Naive B cell (primary cell): ENCODE data around the gene NEGR1. TPM values are rescaled to one million over a fixed set of nuclear protein-coding genes. Genes with fewer than 3 reads are reported as not detected.

Experiments used
- ATAC-seq, 2 donors: fragments of 150-1000 bp; cut with Tn5 transposase; 2 replicates each; pipeline ENCODE4 v1.10.0; 2021; ENCODE audit warnings: low read depth in 2 of 2, mild to moderate bottlenecking in 2 of 2, moderate library complexity in 2 of 2
- DNase-seq: peaks from one replicate; pipeline ENCODE4 v3.0.0; 2022
- H3K27ac Mint-ChIP-seq, 6 donors: one replicate each; pipeline ENCODE4 v1.8.0; 2020 to 2022; ENCODE audit warnings: mild to moderate bottlenecking in 6 of 6, mixed read lengths in 6 of 6, moderate library complexity in 5 of 6, inconsistent platforms in 2 of 6
- H3K27me3 Mint-ChIP-seq, 3 donors: one replicate each; pipeline ENCODE4 v1.8.0; 2021 to 2022; ENCODE audit warnings: mixed read lengths in 3 of 3, mild to moderate bottlenecking in 1 of 3
- H3K36me3 Mint-ChIP-seq, 2 donors: one replicate each; pipeline ENCODE4 v1.8.0; 2020 to 2022; ENCODE audit warnings: mixed read lengths in 2 of 2, inconsistent platforms in 1 of 2, mild to moderate bottlenecking in 1 of 2
- H3K4me1 Mint-ChIP-seq, 3 donors: one replicate each; pipeline ENCODE4 v1.8.0; 2020 to 2022; ENCODE audit warnings: mixed read lengths in 3 of 3, inconsistent platforms in 1 of 3, mild to moderate bottlenecking in 1 of 3, moderate library complexity in 1 of 3
- H3K4me3 Mint-ChIP-seq, 8 donors: one replicate each; pipeline ENCODE4 v1.8.0; 2020 to 2022; ENCODE audit warnings: mild to moderate bottlenecking in 8 of 8, mixed read lengths in 8 of 8, moderate library complexity in 8 of 8, inconsistent platforms in 2 of 8
- H3K9me3 Mint-ChIP-seq, 7 donors: one replicate each; pipeline ENCODE4 v1.8.0; 2020 to 2022; ENCODE audit warnings: mixed read lengths in 7 of 7, mild to moderate bottlenecking in 5 of 7, inconsistent platforms in 2 of 7, moderate library complexity in 1 of 7
- polyA plus RNA-seq, 6 donors: library from polyadenylated mRNA; unstranded; fragments of 300-500 nt; fragmentation: Illumina TruSeq; gene quantifications; one replicate each; pipeline ENCODE4 v1.2.3, GENCODE V29; 2021; ENCODE audit warnings: low read depth in 6 of 6

The NEGR1 gene
- under 1 TPM in 1 of 6 donors, not detected in 5; 0.10 TPM for polyA plus RNA-seq

DNA sequence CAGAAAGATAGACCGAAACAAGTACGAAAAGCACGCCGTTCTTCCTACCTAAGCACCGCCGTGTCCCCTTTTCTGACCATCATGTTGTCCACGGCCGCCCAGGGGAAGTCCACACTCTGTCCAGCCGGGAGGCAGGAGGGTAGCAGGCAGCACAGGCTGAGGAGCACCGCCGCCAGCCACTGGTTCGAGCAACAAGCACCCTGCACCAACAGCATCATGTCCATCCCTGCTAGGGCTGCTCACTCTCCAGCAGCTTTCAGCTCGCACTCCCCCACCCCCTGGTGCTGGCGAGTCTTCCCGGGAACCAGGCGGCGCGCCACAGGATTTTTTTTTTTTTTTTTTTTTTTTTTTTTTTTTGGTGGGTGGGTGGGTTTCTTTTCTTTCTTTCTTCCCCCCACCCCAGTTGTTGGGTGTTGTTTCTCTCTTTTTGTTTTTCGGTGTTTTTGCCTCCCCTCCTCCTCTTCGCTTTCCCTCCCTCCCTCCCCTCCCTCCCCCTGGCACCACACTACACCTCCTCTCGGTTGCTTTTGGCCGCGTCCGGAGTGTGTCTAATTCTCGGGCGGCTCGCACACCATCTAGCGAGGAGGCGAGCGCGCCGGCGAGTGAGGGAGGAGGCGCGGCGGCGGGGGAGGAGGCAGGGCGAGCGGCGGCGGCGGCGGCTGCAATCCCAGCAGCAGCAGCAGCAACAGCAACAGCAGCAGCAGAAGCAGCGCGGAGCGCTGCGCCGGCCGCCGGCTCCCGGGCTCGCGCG is at the start of gene NEGR1:
Gene NEGR1 (minus strand): TSS at position 269 of the 751 bp plus-strand sequence.
- ATAC-seq: peak; percentile 83 to 84
- Mint-ChIP-seq H3K27ac (peak within 1 kb of the TSS in 4 of 6 donors; percentile 9 to 83 (median 36)), H3K4me3 (peak within 1 kb of the TSS in 2 of 8 donors; percentile 89 to 93), H3K4me1 (peaks cover 17 to 18% (median 18%) of the 10 kb centered on the region in 3 donors), H3K27me3 (peaks cover 0 to 13% (median 0%) of the 10 kb centered on the region in 3 donors), H3K36me3 (no peaks in the 10 kb centered on the region), H3K9me3 (peaks cover 0 to 3% (median 0%) of the 10 kb centered on the region in 7 donors)
- peak; percentile 74 for DNase-seq

DNA sequence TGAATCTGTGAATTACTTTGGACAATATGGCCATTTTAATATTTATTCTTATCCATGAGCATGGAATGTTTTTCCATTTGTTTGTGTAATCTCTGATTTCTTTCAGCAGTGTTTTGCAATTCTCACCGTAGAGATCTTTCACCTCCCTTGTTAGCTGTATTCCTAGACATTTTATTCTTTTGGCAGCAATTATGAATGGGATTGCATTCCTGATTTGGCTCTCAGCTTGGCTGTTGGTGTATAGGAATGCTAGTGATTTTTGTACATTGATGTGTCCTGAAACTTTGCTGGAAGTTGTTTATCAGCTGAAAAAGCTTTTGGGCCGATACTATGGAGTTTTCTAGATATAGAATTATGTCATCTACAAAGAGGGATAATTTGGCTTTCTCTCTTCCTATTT is 44.2 kb upstream of the NEGR1 start:
- ATAC-seq (no peak), DNase-seq (no peak)
- Mint-ChIP-seq H3K4me1 (peaks cover 0 to 21% (median 6%) of the 10 kb centered on the region in 3 donors), H3K27me3 (no peaks in the 10 kb centered on the region), H3K36me3 (no peaks in the 10 kb centered on the region), H3K27ac (no peak overlapping the region), H3K4me3 (no peak overlapping the region), H3K9me3 (no peaks in the 10 kb centered on the region)

DNA sequence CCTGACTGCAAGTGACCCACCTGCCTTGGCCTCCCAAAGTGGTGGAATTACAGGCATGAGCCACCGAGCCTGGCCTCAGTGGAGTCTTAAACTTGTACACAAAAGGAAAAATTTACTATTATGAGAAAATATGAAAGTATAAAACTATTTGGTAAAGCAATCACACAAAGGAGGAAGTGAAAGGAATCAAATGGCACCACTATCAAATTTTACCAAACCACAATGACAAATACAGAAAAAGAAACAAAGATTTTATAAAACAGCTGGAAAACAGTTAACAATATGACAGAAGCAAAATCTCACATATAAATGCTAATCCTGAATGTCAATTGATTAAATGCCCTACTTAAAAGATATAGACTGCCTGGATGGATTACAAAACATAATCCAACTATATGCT is 42.1 kb upstream of the NEGR1 start:
- Mint-ChIP-seq H3K9me3 (no peaks in the 10 kb centered on the region), H3K4me1 (peaks cover 0 to 21% (median 6%) of the 10 kb centered on the region in 3 donors), H3K4me3 (peak overlapping the region in 2 of 8 donors; percentile 54 to 64), H3K36me3 (no peaks in the 10 kb centered on the region), H3K27ac (no peak overlapping the region), H3K27me3 (no peaks in the 10 kb centered on the region)
- DNase-seq: no peak
- ATAC-seq: no peak

DNA sequence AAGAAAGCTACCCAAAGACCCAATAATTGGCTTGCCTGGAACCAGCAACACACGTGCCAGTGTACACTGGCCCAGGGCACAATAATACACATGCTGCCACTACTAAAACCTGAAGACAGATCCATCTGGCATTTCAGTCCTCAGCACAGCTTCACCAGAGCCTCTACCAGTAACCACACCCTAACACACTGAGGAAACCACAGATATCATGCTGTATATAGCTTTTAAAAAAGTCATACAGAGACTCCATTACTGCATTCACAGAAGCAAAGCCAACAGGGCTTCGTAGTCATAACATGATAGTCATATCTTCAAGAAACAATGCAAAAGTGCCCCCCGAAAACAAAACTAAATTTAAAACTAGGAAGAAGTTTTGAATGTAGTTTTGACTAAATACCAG is 40.6 kb upstream of the NEGR1 start:
- DNase-seq (no peak), ATAC-seq (no peak)
- Mint-ChIP-seq H3K27me3 (no peaks in the 10 kb centered on the region), H3K9me3 (no peaks in the 10 kb centered on the region), H3K36me3 (no peaks in the 10 kb centered on the region), H3K4me1 (peaks cover 0 to 21% (median 6%) of the 10 kb centered on the region in 3 donors), H3K27ac (peak overlapping the region in 1 of 6 donors; percentile 53), H3K4me3 (peak overlapping the region in 1 of 8 donors; percentile 68)

DNA sequence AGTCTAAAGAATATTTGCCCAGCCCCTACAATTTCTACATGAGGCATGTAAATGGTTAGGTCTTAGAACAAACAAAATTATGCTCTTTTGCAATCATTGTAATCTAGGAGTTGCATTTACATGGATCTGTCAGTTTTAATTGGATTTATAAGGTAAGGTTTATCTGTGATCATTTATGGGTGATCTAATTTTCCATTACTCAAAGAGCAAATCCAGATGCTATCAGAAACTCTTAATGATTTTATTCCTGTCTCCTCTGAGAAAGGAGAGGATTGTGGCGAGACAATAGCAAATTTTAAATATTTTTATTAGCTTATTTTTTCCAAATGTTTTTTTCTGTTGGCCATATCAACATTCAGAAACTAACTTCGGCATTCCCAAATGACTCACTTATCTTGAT is 14.2 kb upstream of the NEGR1 start:
- ATAC-seq: no peak
- Mint-ChIP-seq H3K4me1 (no peaks in the 10 kb centered on the region), H3K4me3 (no peak overlapping the region), H3K36me3 (no peaks in the 10 kb centered on the region), H3K9me3 (no peaks in the 10 kb centered on the region), H3K27ac (no peak overlapping the region), H3K27me3 (no peaks in the 10 kb centered on the region)
- no peak for DNase-seq

DNA sequence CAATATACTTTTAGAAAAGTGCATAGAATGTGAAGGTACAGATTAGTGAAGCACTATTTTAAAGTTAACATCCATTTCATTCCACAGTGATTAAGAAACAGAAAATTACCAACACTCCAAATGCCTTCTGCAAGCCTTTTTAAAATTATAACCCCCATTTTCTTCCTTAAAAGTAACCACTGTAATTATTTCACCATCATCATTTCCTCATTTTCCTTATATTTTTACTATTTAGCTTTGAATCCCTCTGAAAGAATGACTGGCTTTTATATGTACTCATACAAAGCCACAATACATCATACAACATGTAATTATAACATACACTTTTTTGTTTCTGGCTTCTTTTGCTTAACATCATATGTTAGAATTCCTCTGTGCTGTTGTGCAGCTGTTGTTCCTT is 6.5 kb upstream of the NEGR1 start:
- ATAC-seq: no peak
- H3K27me3 Mint-ChIP-seq: no peaks in the 10 kb centered on the region
- no peak overlapping the region for H3K4me3 Mint-ChIP-seq
- H3K4me1 Mint-ChIP-seq: no peaks in the 10 kb centered on the region
- H3K27ac Mint-ChIP-seq: no peak overlapping the region
- no peaks in the 10 kb centered on the region for H3K36me3 Mint-ChIP-seq
- DNase-seq: no peak
- H3K9me3 Mint-ChIP-seq: no peaks in the 10 kb centered on the region

DNA sequence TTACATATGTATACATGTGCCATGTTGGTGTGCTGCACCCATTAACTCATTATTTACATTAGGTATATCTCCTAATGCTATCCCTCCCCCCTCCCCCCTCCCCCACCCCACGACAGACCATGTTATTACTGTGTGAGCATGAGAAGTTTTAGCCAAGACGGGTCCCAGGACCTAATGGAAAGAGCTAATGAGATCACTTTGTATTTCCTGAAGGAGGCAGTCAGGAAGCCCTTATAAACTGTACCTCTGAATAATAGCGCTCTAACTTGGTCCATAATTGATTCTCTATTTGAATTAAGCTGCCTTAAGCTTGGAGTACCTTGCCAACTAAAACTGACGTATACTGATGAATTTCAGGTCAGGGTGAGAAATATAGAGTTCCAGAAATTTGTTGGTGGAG is 4.1 kb upstream of the NEGR1 start:
- DNase-seq: no peak
- H3K4me3 Mint-ChIP-seq: no peak overlapping the region
- peaks cover 0 to 7% (median 0%) of the 10 kb centered on the region in 3 donors for H3K27me3 Mint-ChIP-seq
- H3K27ac Mint-ChIP-seq: no peak overlapping the region
- no peaks in the 10 kb centered on the region for H3K9me3 Mint-ChIP-seq
- H3K4me1 Mint-ChIP-seq: peaks cover 10 to 13% (median 10%) of the 10 kb centered on the region in 3 donors
- no peaks in the 10 kb centered on the region for H3K36me3 Mint-ChIP-seq
- no peak for ATAC-seq

DNA sequence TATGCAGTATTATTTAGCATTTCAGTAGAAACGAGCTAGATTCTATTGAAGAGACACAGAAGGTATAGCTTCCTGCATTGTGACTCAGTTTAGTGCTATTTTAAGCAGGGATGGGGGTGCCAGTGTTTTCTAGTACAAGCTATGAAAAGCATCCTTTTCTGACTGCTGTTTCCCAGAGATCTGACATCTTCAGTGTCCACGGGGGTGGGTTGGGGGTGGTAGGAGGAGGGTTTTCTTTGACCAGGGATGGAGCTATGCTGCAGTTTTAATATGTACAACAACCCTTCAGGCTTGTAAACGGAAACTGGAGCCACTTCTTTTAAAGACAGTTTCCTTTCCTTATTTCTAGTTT is 2.7 kb upstream of the NEGR1 start:
- H3K27ac Mint-ChIP-seq: no peak overlapping the region
- no peaks in the 10 kb centered on the region for H3K36me3 Mint-ChIP-seq
- ATAC-seq (no peak), DNase-seq (no peak)
- H3K4me1 Mint-ChIP-seq: peaks cover 15 to 18% (median 17%) of the 10 kb centered on the region in 3 donors
- H3K27me3 Mint-ChIP-seq: peaks cover 0 to 13% (median 0%) of the 10 kb centered on the region in 3 donors
- H3K4me3 Mint-ChIP-seq: no peak overlapping the region
- H3K9me3 Mint-ChIP-seq: no peaks in the 10 kb centered on the region

DNA sequence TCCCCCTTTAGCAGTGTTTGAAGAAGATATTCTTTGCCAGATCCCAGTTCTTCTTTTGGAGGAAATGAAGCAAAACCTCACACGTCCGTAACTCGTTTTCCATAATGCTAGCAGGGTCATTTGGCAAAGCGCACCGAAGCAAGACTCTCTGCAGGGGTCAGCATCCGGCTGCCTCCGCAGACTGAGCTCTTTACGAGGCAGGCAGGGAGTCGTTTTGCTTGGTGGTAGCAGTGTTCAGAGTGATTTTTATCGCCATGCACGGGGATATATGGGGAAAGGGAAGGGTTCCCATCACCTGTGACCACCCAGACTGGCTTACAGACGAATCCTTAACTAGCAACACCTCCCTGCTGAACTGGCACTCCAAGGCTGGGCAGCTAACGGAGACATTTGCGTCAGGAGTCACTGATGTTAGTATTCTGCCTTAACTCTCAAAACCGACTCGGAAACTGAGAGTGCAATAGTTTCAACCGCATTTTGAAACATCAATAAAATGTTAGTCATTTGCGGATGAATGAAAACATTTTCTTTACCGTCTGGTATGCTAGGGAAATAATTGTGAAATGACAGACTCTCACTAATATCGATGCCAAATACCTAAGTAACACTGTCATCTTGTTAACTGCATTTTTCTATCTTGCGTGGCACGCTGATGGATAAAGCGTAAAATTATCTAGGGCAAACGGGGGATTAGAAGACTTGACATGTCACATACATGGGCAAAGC is 2.2 kb upstream of the NEGR1 start:
- no peak overlapping the region for H3K4me3 Mint-ChIP-seq
- H3K4me1 Mint-ChIP-seq: peaks cover 15 to 18% (median 17%) of the 10 kb centered on the region in 3 donors
- no peaks in the 10 kb centered on the region for H3K9me3 Mint-ChIP-seq
- no peaks in the 10 kb centered on the region for H3K36me3 Mint-ChIP-seq
- peaks cover 0 to 13% (median 0%) of the 10 kb centered on the region in 3 donors for H3K27me3 Mint-ChIP-seq
- no peak for ATAC-seq
- DNase-seq: no peak
- H3K27ac Mint-ChIP-seq: no peak overlapping the region

DNA sequence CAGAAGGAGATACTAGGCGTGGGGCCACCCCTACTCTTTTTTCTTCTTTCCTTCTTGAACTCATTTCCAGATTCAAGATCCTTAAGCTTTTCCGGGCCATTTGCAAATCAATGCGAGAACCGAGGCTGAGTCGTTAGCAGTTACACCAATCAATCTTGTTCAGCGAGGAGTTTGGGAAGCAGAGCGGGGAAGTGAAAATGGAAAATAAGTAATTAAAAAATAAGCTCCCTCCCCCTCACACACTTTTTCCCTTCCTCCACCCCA is 1.7 kb upstream of the NEGR1 start:
- DNase-seq: no peak
- no peak for ATAC-seq
- Mint-ChIP-seq H3K36me3 (no peaks in the 10 kb centered on the region), H3K9me3 (no peaks in the 10 kb centered on the region), H3K27me3 (peaks cover 0 to 13% (median 0%) of the 10 kb centered on the region in 3 donors), H3K27ac (no peak overlapping the region), H3K4me3 (no peak overlapping the region), H3K4me1 (peaks cover 15 to 18% (median 17%) of the 10 kb centered on the region in 3 donors)

DNA sequence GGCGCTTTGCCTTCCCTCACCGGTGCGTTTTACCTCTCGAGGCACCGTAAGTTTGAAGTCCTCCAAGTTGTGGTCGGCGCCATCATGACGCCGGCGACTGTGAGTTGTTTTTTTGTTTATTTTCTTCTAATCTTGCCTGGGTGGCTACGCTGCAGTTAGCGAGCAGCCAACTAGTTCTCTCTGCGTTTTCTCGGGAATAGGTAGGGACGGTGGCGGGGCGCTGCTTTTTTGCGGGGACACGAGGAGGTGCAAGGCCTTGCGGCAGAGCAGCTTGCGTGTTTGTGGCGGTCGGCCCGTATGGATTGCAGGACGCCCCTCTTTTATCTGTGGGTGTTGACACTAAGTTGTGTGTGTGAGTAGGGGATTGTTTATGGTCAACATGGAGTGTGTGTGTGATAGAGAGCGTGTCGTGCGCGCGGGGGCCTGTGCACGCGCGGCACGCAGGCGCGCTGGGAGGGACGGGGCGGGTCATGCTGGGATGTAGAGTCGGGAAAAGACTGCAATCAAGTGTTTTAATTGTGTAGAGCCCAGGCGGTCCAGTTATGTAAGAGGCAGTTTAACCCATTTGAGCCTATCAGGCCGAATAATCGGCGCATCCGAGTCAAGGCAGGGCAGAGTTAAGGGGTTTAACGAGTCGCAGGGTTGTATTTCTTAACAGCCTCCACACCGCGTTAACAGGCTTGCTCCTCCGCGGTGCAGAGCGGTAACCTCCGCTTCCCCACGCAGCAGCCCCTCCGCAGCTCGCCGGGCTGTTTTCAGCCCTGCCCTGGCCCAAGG is 1.2 kb upstream of the NEGR1 start:
- ATAC-seq (peak; percentile 24 to 28), DNase-seq (peak; percentile 23)
- peaks cover 0 to 13% (median 0%) of the 10 kb centered on the region in 3 donors for H3K27me3 Mint-ChIP-seq
- peaks cover 0 to under 1% (median 0%) of the 10 kb centered on the region in 7 donors for H3K9me3 Mint-ChIP-seq
- no peaks in the 10 kb centered on the region for H3K36me3 Mint-ChIP-seq
- peaks cover 16 to 18% (median 17%) of the 10 kb centered on the region in 3 donors for H3K4me1 Mint-ChIP-seq
- H3K4me3 Mint-ChIP-seq: no peak overlapping the region
- H3K27ac Mint-ChIP-seq: no peak overlapping the region

DNA sequence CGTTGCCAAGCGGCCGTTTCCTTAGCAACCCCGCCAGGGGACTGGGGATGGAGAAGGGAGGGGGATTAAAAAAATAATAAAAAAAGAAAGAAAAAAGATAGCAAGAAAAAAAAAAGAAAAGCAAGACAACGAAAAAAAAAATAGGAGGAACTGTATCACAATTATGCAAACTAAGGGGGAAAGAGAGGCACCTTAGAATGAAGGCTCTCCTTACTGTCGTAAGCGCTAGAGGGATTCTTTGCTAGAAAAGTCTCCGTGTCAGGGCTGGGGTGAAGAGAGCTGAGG is 625 bp upstream of the NEGR1 start:
- Mint-ChIP-seq H3K27ac (peak overlapping the region in 1 of 6 donors; percentile 16), H3K9me3 (peaks cover 0 to 3% (median 0%) of the 10 kb centered on the region in 7 donors), H3K4me3 (no peak overlapping the region), H3K4me1 (peaks cover 17 to 18% (median 18%) of the 10 kb centered on the region in 3 donors), H3K36me3 (no peaks in the 10 kb centered on the region), H3K27me3 (peaks cover 0 to 13% (median 0%) of the 10 kb centered on the region in 3 donors)
- ATAC-seq: peak; percentile 34 to 40
- no peak for DNase-seq

DNA sequence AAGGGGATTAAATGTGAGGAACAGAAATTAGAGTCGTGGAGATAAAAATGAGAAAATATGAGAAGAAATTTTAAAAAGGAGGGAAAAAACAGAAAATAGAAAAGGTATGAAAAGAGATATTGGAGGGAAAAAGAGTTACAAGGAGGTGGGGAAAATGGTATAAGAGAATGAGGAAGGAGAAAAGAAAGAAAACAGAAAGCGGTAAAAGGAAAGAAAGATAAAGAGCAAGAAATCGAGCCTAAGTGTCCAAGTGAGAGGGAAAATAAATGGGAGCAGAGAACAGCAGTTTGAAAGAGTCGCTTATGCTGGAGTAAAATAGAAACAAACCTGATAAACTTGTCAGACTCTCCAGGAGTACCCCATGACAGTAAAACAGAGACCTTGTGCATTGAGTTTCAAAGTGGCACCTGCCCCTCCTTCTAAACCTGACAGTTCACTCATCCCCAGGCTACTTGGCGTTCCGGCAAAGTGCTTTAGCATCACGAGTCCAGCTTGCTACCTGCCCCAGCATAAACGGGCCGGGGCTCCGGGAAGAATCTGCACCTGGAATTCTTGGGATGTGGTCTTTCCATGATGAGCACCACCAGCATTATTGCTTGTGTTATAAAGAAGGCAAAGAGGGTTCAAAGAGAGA is 585 bp downstream of the NEGR1 start:
- no peak for ATAC-seq
- peaks cover 0 to 3% (median 0%) of the 10 kb centered on the region in 7 donors for H3K9me3 Mint-ChIP-seq
- H3K4me1 Mint-ChIP-seq: peaks cover 17 to 18% (median 18%) of the 10 kb centered on the region in 3 donors
- peak overlapping the region in 2 of 8 donors; percentile 89 to 93 for H3K4me3 Mint-ChIP-seq
- peak overlapping the region in 2 of 6 donors; percentile 9 to 57 for H3K27ac Mint-ChIP-seq
- peaks cover 0 to 13% (median 0%) of the 10 kb centered on the region in 3 donors for H3K27me3 Mint-ChIP-seq
- no peak for DNase-seq
- no peaks in the 10 kb centered on the region for H3K36me3 Mint-ChIP-seq
